Measurements from ENCODE around the gene CCR8.
"Not testable (repeated sequence)": the region's sequence is repeated elsewhere in the genome, so short reads cannot be mapped to it uniquely, and the experiment has no call there.

Gene CCR8

GRCh38 chr3:39344746-39345344 is 15.3 kb downstream of the CCR8 start:
- intact Hi-C loops (cut with DNase I) = no loop called here
- no peak for DNase-seq

- no peak for DNase-seq
- intact Hi-C loops (cut with DNase I) = no loop called here
These were observed 17.5 kb downstream of the CCR8 start for GRCh38 chr3:39346785-39347585.

GRCh38 chr3:39347586-39347876 is 18.0 kb downstream of the CCR8 start:
- DNase-seq = no peak
- intact Hi-C loops (cut with DNase I) = no loop called here

GRCh38 chr3:39349080-39349479 is 19.6 kb downstream of the CCR8 start:
- intact Hi-C loops (cut with DNase I) = no loop called here
- DNase-seq = no peak

- intact Hi-C loops (cut with DNase I) = no loop called here
- no peak for DNase-seq
These were observed 21.2 kb downstream of the CCR8 start for GRCh38 chr3:39350714-39351113.

GRCh38 chr3:39351134-39351533 is 21.6 kb downstream of the CCR8 start:
- DNase-seq; intact Hi-C loops (cut with DNase I): not testable (repeated sequence)

- intact Hi-C loops (cut with DNase I); DNase-seq: not testable (repeated sequence)
These were observed 23.8 kb downstream of the CCR8 start for GRCh38 chr3:39353168-39353927.

GRCh38 chr3:39358333-39358732 is 28.8 kb downstream of the CCR8 start:
- DNase-seq = no peak
- intact Hi-C loops (cut with DNase I) = no loop called here

GRCh38 chr3:39361252-39361927 is 31.9 kb downstream of the CCR8 start:
- DNase-seq = no peak
- intact Hi-C loops (cut with DNase I) = no loop called here

GRCh38 chr3:39362192-39362591 is 32.7 kb downstream of the CCR8 start:
- intact Hi-C loops (cut with DNase I) = no loop called here
- no peak for DNase-seq

GRCh38 chr3:39362812-39363211 is 33.3 kb downstream of the CCR8 start:
- intact Hi-C loops (cut with DNase I) = no loop called here

GRCh38 chr3:39370450-39370849 is 40.9 kb downstream of the CCR8 start:
- DNase-seq; intact Hi-C loops (cut with DNase I): not testable (repeated sequence)

More at GRCh38 chr3:39362812-39363211, 33.3 kb downstream of the CCR8 start:
- no peak for DNase-seq

GRCh38 chr3:39372833-39373232 is 43.3 kb downstream of the CCR8 start:
- DNase-seq = no peak
- intact Hi-C loops (cut with DNase I) = no loop called here

- intact Hi-C loops (cut with DNase I) = no loop called here
- DNase-seq = no peak
These were observed 47.6 kb downstream of the CCR8 start for GRCh38 chr3:39376959-39377634.

- intact Hi-C loops (cut with DNase I) = no loop called here
These were observed 48.6 kb downstream of the CCR8 start for GRCh38 chr3:39378088-39378487.

GRCh38 chr3:39378957-39379777 is 49.7 kb downstream of the CCR8 start:
- intact Hi-C loops (cut with DNase I) = no loop called here
- no peak for DNase-seq

More at GRCh38 chr3:39378088-39378487, 48.6 kb downstream of the CCR8 start:
- DNase-seq = peak in 1 of 10 donors; percentile 9

GRCh38 chr3:39379778-39380155 is 50.3 kb downstream of the CCR8 start:
- intact Hi-C loops (cut with DNase I) = no loop called here
- DNase-seq = no peak

GRCh38 chr3:39381432-39381831 is 51.9 kb downstream of the CCR8 start:
- no peak for DNase-seq
- intact Hi-C loops (cut with DNase I) = no loop called here
